Activated CD8-positive, alpha-beta memory T cell treated with anti-CD3 and anti-CD28 coated beads, Interleukin-2, amount 50 U/mL, for 1 hour (primary cell): ENCODE results near the gene METRNL.
A peak's percentile ranks its signal among the peaks of the same experiment; 100 is the strongest.

Source experiments
- DNase-seq: peaks from one replicate; pipeline ENCODE4 v3.0.0-alpha.2; 2020; ENCODE audit errors: extremely low read depth

METRNL gene

DNA sequence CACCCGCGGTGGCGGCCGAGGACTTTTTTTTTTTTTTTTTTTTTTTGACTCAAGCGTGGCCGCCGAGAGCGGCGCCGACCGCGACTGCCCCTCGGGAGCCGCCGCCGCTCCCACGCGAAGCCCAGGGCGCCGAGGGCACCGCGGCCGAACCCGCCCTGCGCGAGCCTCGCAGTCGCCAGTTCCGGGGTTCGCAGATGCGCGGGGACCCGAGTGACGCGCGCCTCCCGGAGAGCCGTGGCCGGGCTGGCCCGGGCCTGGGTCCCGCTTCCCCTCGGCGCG, 1.1 kb downstream of the METRNL start:
- DNase-seq = no peak

- DNase-seq = no peak
These were observed 1.7 kb downstream of the METRNL start for GRCh38 chr17:83080858-83081683.

DNA sequence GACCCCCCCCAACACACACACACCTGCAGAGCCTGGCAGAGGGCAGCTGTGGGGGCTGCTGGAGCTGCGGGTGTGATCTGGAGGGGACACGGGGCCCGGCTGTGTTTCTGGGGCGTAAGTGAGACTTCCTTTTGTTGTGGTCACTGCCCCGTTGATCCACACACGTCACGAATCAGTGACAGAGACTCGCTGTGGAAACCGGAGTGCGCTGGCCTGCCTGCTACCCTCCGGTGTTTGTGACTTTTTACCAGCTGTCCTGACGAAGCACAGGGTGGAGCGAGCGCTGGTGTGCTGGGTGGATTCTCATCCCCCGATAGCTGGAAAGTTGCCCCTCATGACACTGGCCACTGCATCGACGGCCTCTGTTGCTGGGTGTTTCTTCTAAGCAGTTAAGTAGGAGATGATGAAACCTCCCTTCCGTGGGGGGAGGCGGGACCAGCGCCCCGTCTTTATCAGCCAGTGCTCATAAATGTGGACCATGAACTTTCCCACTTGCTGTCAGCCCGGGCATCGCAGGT, 2.3 kb downstream of the METRNL start:
- DNase-seq = peak; percentile 25

GRCh38 chr17:83082424-83082823, 3.0 kb downstream of the METRNL start:
- DNase-seq = no peak

- DNase-seq = no peak
These were observed 3.5 kb downstream of the METRNL start for GRCh38 chr17:83082909-83083367.

DNA sequence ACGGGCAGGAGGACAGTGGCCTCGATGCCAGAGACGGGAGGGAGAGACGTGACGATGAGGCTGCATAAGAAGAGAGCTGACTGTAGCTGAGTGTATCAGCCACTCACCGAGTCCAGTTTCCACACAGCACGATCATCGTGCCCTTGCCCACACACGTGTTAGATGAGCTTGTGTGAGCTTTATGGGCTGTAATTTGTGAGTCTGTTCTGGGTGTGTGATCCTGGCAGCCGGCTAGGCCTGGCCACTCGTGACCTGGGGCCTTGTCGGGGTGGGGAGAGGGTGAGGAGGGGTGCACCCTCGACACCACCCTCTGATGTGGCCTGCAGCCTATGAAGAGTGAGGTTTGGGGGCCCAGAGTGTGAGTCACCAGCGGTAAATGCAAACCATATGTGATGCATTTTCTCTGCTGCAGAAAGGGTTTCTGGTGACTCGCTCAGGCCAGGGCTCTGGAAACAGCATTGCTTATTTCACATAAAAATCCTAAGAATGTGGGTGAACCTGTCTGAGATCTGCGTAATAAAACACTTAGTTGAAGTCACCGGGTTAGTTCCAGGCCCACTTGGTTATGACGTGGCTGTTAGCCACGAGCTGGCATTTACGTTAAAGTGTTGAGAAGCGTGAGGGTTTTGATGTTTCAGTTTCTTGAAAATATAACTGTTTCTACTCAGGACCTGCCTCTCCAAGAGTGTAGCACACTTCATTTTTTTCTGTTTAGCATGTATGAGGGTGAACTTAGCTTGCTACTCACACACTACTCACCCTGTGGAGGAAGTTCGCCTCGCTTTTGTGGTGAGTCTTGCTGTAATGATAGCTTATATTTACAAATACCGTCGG, 4.2 kb downstream of the METRNL start:
- DNase-seq = peak; percentile 77

- DNase-seq = no peak
These were observed 4.8 kb downstream of the METRNL start for GRCh38 chr17:83084214-83084613.

- DNase-seq = no peak
These were observed 5.2 kb downstream of the METRNL start for GRCh38 chr17:83084621-83085056.

DNA sequence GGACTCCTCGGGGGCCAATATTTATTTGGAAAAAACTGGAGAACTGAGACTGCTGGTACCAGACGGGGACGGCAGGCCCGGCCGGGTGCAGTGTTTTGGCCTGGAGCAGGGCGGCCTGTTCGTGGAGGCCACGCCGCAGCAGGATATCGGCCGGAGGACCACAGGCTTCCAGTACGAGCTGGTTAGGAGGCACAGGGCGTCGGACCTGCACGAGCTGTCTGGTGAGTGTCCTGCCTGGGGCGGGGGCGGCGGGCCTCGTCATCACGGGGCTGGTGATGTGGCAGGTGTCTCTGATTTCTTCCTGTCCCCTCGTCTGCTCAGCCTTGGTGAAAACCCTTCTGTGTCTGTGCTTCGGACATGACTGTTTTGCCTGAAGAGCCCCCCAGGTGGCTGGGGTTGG, 5.7 kb downstream of the METRNL start:
- DNase-seq = no peak

DNA sequence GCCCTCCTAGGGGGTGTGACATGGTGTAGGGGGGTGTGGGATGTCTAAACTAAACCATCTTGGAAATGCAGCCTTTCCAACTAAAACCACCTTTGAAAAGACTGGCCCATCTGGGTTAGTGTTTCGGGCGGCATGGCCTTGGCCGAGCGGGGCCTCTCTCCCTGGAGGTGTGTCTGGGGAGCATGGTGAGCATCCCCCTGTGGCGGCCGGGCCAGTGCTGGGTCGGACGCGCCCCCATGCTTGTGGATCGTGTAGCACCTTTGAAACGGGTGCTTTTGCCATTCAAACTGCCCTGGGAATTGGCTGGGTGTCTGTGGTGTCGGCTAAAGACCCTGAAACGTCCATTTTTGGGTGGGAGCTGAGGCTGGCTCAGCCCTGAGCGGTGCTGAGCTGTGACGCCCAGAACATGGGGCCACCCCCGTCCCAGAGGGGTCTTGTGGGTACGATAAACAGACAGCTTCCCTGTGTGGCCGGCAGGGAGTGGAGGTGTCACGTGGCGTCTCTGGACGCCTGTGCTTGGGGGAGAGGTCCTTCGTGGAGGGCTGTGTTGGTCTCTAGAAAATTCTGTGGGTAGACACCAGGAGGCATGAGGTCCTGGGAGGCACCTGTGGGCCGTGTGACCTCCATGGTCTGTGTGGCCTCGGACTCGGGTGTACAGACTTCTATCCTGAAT, 6.3 kb downstream of the METRNL start:
- no peak for DNase-seq

DNA sequence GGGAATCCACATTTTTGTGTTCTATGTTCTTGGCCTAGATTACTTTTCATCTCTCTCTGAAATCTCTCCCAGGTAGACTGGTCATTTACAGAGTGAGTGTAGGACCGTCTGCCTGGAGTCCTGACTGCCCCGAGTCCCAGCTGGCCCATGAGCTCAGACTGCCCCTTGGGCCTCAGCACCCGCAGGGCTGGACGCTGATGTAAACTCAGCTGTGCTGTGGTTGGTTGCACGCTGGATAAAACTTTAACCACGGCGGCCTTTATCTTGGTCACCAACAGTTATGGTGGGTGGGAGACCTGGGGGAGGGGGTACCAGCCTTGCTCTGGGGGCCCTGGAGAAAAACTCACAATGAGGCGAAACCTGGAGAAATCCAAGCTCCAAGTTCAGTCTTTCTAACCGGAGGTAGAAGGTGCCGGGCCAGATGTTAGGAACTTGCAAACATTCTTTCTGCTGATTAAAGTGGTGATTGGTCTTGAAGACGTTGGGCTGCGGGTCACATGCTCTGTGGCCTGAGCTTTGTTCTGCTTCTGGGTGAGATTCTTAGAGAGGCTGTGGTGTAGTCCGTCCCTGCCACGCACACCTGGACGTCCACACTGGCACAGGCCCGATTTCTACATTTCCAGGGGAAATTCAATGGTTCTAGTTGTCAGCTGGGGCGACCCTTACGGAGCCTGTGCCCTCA, 6.9 kb downstream of the METRNL start:
- DNase-seq = no peak

GRCh38 chr17:83086907-83087787, 7.7 kb downstream of the METRNL start:
- DNase-seq = no peak

DNA sequence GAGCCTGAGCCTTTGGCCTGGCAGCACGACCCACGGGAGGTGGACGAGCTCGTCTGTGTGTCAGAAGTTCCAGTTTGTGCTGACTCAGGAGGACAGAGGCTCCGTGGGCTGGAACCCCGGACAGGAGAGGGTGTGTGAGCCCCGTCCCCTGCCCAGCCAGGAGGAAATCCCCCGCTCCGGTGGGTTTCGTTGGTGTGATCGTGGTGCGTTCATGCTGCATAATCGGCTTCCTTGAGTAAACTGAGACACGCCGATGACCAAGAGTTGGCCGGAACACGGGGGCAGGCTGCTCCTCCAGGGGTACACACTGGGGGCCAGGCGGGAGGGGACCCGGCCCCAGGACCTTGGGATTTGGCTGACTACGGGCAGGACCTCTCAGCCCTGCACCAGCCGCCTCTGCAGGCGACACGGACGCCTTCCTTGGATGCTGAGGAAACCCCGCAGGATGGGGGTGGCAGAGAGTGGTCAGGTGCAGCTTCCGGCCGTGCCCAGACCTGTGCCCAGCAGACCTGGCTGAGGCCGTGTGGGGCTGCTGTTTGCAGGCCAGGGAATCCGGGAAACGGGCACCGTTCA, 8.5 kb downstream of the METRNL start:
- no peak for DNase-seq

- DNase-seq = no peak
These were observed 9.0 kb downstream of the METRNL start for GRCh38 chr17:83088451-83088850.

- DNase-seq = no peak
These were observed 9.5 kb downstream of the METRNL start for GRCh38 chr17:83088909-83089308.

DNA sequence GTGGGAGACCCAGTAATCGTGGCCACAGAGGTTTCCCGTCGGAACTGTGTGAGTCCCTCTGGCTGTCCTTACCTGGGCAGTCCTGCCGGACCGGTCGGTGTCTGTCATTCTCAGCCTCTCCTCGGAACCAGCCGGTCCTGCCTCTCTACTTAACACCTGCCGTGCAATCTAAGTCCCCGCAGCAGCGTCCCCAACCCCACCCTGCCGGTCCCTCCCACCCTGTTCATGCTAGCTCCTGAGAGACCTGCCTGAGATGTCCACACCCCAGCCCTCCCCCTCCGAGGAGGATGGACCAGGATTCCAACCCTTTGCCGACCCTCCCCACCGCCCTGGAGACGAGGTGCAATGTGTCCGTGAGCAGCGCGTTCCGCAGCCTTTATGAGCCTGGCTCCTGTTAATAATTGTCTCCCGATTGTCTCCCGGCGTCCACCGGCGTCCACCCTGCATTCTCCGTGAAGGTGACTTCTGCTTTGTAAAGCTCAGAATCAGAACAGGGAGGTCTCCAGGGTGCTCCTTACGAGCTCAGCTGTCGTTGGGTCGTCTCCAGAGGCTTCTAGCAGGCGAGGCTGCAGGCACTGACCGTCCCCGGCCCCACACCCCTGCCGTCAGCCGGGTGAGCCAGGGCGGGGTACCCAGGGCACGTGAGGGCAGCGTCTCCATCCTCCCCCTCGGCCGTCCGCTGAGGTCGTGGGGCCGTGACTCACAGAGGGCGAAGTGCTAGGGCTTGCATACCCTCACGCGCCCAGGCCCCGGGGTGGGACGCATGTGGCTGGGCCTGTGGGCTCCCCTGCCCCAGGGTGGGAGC, 10.1 kb downstream of the METRNL start:
- no peak for DNase-seq

GRCh38 chr17:83090444-83091256, 11.2 kb downstream of the METRNL start:
- DNase-seq = no peak

- DNase-seq = no peak
These were observed 12.1 kb downstream of the METRNL start for GRCh38 chr17:83091257-83092141.
